HG03280 (cell line): Measurements from ENCODE around the gene DOP1B.

Experiments
- ATAC-seq: cut with Tn5 transposase; IDR thresholded peaks from one replicate; pipeline ENCODE4 v1.9.1; 2021; ENCODE audit warnings: mild to moderate bottlenecking, moderate library complexity; ENCODE audit not compliant: unreplicated experiment

The DOP1B gene

DNA sequence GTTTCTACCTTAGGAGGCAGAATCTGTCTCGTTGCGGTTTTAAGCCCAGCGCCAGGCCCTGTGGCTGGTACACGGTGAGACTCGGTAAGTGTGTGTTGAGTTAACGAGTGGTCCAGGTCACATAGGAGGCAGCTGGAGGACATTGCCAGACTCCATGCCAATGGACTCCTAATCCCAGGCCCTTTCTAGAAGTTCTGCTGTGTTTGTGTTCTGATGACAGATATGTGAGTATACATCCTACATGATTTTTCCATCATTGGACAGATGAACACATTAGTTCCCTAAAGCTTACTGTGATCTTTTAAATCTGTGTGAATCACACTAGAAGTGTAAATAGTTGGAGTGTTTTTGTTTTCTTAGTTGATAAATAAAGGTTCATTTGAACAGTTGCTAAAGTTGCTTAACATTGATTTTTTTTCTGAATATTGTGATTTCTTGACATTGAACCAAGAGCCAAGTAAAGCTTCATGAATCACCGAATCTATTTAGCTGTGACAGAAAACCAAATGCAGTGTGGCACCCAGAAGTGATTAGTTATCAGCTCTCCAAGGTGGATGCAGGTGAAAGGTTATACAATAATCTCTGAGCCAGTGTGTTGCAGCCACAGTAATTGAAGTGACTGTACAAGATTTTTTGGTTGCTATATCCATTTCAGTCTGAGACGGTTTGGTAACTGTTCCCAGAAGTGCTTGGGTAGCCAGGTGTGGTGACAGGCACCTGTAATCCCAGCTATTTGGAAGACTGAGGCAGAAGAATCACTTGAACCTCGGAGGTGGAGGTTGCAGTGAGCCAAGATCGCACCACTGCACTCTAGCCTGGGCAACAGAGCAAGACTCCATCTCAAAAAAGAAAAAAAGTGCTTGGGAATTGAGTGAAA lies 46.3 kb downstream of the DOP1B start:
- ATAC-seq = no peak

- no peak for ATAC-seq
Observed at GRCh38 chr21:36203603-36203889, 46.9 kb downstream of the DOP1B start.

GRCh38 chr21:36204980-36205379 lies 48.4 kb downstream of the DOP1B start:
- no peak for ATAC-seq

- no peak for ATAC-seq
Observed at GRCh38 chr21:36205962-36206361, 49.3 kb downstream of the DOP1B start.
